ENCODE data around the gene MMP14. TPM values are rescaled to one million over a fixed set of nuclear protein-coding genes. Genes with fewer than 3 reads are reported as not detected.

MMP14 gene
- total RNA-seq, 1 donor from 2014 or later: 490 TPM

GRCh38 chr14:22883173-22883976 is 47.0 kb downstream of the MMP14 start, which contains the start of gene REM2:
REM2 (plus strand) TSS chr14:22883222; CDS start chr14:22883288, 66 bp downstream.
- no peak within 1 kb of the TSS for H3K27ac Mint-ChIP-seq (ENCODE audit: unreplicated experiment)
- H3K9me3 Mint-ChIP-seq (ENCODE audit: unreplicated experiment): no peaks in the 10 kb centered on the region
- peaks cover 18% of the 10 kb centered on the region for H3K4me1 Mint-ChIP-seq (ENCODE audit: unreplicated experiment)
- no peaks in the 10 kb centered on the region for H3K27me3 Mint-ChIP-seq (ENCODE audit: unreplicated experiment)
- DNase-seq (ENCODE audit: extremely low spot score, unreplicated experiment): no peak
- TF ChIP-seq CTCF (IDR thresholded peaks at IDR 0.05): no peak
- no peak within 1 kb of the TSS for H3K4me3 Mint-ChIP-seq (ENCODE audit: unreplicated experiment)
- peaks cover 3% of the 10 kb centered on the region for H3K36me3 Mint-ChIP-seq (ENCODE audit: unreplicated experiment)

GRCh38 chr14:22884076-22884737 is 47.8 kb downstream of the MMP14 start:
- no peak for DNase-seq (ENCODE audit: extremely low spot score, unreplicated experiment)
- no peak overlapping the region for H3K4me3 Mint-ChIP-seq (ENCODE audit: unreplicated experiment)
- H3K9me3 Mint-ChIP-seq (ENCODE audit: unreplicated experiment): no peaks in the 10 kb centered on the region
- peaks cover 18% of the 10 kb centered on the region for H3K4me1 Mint-ChIP-seq (ENCODE audit: unreplicated experiment)
- no peak overlapping the region for H3K27ac Mint-ChIP-seq (ENCODE audit: unreplicated experiment)
- H3K27me3 Mint-ChIP-seq (ENCODE audit: unreplicated experiment): no peaks in the 10 kb centered on the region
- TF ChIP-seq CTCF (IDR thresholded peaks at IDR 0.05): no peak
- no peaks in the 10 kb centered on the region for H3K36me3 Mint-ChIP-seq (ENCODE audit: unreplicated experiment)

GRCh38 chr14:22884738-22885523 is 48.5 kb downstream of the MMP14 start:
- H3K36me3 Mint-ChIP-seq (ENCODE audit: unreplicated experiment): no peaks in the 10 kb centered on the region
- H3K4me1 Mint-ChIP-seq (ENCODE audit: unreplicated experiment): peaks cover 18% of the 10 kb centered on the region
- no peaks in the 10 kb centered on the region for H3K9me3 Mint-ChIP-seq (ENCODE audit: unreplicated experiment)
- no peaks in the 10 kb centered on the region for H3K27me3 Mint-ChIP-seq (ENCODE audit: unreplicated experiment)
- no peak overlapping the region for H3K27ac Mint-ChIP-seq (ENCODE audit: unreplicated experiment)
- DNase-seq (ENCODE audit: extremely low spot score, unreplicated experiment): no peak
- TF ChIP-seq CTCF (IDR thresholded peaks at IDR 0.05): no peak
- peak overlapping the region; percentile 14 for H3K4me3 Mint-ChIP-seq (ENCODE audit: unreplicated experiment)

GRCh38 chr14:22885975-22886374 is 49.6 kb downstream of the MMP14 start:
- H3K9me3 Mint-ChIP-seq (ENCODE audit: unreplicated experiment): no peaks in the 10 kb centered on the region
- H3K4me1 Mint-ChIP-seq (ENCODE audit: unreplicated experiment): peaks cover 18% of the 10 kb centered on the region
- no peak for TF ChIP-seq CTCF (IDR thresholded peaks at IDR 0.05)
- H3K27me3 Mint-ChIP-seq (ENCODE audit: unreplicated experiment): no peaks in the 10 kb centered on the region
- DNase-seq (ENCODE audit: extremely low spot score, unreplicated experiment): no peak
- no peaks in the 10 kb centered on the region for H3K36me3 Mint-ChIP-seq (ENCODE audit: unreplicated experiment)
- H3K4me3 Mint-ChIP-seq (ENCODE audit: unreplicated experiment): peak overlapping the region; percentile 68
- H3K27ac Mint-ChIP-seq (ENCODE audit: unreplicated experiment): no peak overlapping the region
